Upper lobe of left lung (tissue), 4 donors: ENCODE measurements around the gene POFUT1.

Experiments used
- POLR2A ChIP-seq, 4 donors: fragments of 450-650 bp; IDR thresholded peaks; one replicate each; pipeline ENCODE4 v1.5.1; 2016 to 2017; ENCODE audit warnings: antibody characterized with exemption in 4 of 4, mild to moderate bottlenecking in 2 of 4
- TF ChIP-seq, protein P1 (sequence below), 6 experiments: fragments of 450-650 bp in 4 of 6; fragments of 200-600 bp in 2 of 6; sonication (generic) in 2 of 6; IDR thresholded peaks; one replicate each; pipeline ENCODE4 v1.5.1; 2016 to 2019; ENCODE audit warnings: antibody characterized with exemption in 6 of 6

DNA sequence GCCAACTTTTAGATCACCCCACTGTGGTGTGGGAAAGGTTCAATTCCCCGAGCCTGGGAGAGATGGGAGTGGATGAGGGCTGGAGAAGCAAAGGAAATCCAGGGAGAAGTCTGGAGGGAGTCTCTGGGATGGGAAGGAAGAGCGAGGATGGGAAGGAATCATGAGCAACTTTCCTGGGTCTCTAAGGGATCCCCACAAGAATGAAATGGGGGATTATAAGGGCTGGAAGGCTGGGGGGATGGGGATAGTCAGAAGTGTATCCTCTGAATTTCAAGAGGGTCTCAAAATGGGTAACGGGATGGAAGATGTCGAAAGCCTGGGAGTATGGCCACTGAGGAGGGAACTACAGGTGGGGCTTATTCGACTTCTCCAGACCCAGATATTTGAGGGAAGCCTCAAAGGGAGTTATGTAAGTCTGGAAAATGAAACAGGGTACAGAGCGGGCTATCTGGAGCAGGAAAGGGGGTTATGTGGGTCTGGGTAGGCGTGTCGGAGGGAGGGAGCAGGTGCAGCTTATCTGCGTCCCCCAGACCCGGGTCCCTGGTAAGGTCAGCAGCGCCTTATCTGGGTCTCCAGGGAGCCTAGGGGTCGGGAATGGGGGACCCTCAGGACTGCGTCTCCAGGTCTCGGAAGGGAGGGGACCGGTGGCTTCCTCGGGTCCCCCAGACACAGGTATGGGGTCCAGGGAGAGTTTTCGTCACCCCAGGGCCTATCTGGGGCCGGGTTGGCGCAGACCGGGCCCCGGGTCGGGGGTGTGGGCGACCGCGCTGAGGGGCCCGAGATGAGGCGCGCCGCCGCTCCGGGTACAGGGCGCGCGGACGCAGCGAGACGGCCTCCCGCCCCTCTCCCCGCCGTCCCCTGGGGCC lies 687 bp upstream of the POFUT1 start:
- TF ChIP-seq, protein P1, sequence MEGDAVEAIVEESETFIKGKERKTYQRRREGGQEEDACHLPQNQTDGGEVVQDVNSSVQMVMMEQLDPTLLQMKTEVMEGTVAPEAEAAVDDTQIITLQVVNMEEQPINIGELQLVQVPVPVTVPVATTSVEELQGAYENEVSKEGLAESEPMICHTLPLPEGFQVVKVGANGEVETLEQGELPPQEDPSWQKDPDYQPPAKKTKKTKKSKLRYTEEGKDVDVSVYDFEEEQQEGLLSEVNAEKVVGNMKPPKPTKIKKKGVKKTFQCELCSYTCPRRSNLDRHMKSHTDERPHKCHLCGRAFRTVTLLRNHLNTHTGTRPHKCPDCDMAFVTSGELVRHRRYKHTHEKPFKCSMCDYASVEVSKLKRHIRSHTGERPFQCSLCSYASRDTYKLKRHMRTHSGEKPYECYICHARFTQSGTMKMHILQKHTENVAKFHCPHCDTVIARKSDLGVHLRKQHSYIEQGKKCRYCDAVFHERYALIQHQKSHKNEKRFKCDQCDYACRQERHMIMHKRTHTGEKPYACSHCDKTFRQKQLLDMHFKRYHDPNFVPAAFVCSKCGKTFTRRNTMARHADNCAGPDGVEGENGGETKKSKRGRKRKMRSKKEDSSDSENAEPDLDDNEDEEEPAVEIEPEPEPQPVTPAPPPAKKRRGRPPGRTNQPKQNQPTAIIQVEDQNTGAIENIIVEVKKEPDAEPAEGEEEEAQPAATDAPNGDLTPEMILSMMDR (IDR thresholded peaks at IDR 0.05) = no peak
- no peak for TF ChIP-seq POLR2A (IDR thresholded peaks at IDR 0.05)
